BE2C (cell line): ENCODE measurements around the gene NSMCE1.

ENCODE experiments used
- DNase-seq: peaks from one replicate; pipeline ENCODE4 v3.0.0-alpha.2; 2020
- H3K27me3 ChIP-seq: fragments of 250-450 bp; sonication (Bioruptor Pico); 2 replicates; pipeline ENCODE4 v1.5.1; 2020; ENCODE audit warnings: mild to moderate bottlenecking
- H3K36me3 ChIP-seq: fragments of 250-450 bp; sonication (Bioruptor Pico); 2 replicates; pipeline ENCODE4 v1.5.1; 2020; ENCODE audit warnings: mild to moderate bottlenecking
- H3K4me1 ChIP-seq: fragments of 250-450 bp; sonication (Bioruptor Pico); 2 replicates; pipeline ENCODE4 v1.5.1; 2020
- H3K4me3 ChIP-seq: 2 replicates; pipeline ENCODE4 v1.5.1; 2011; ENCODE audit warnings: low read depth, low read length
- H3K9me3 ChIP-seq: fragments of 250-450 bp; sonication (Bioruptor Pico); 2 replicates; pipeline ENCODE4 v1.5.1; 2020
- TF ChIP-seq, protein P1 (sequence below): IDR thresholded peaks from 2 replicates; pipeline ENCODE4 v1.5.1; 2012; ENCODE audit warnings: mild to moderate bottlenecking, low read depth, low read length

The NSMCE1 gene

DNA sequence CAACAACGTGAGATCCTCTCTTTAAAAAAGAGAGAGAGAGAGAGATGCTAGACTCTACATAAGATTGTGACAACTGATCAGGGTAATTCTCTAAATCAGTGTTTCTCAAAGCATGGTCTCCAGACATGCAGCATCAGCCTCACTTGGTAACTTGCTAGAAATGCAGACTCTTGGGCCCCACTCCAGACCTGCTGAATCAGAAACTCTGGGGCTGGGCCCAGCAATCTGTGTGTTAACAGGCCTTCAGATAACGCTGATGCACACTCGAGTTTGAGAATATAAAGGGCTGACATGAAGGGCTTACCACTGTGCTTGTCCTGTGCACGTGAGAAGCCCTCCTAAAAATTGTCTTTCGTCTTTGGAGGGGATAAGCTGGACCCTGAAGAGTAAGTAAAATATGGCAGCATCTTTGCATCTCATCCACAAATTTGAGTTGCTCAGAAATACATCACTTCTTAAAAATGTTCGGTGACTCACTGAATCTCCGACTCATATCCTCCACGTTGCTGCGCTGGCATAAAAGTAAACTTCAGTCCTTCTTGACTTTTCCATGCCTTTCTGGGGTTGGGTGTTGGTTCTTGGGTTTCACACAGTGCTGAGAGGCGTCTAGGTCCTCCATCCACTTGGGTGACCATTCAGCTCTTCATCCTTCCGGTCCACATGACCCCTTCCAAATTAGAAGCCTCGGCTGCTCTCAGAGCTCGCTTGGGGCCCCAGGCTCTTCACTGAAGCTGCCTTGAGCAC is 91.4 kb downstream of the NSMCE1 start:
- H3K27me3 ChIP-seq: no peaks in the 10 kb centered on the region
- no peak for DNase-seq
- TF ChIP-seq, protein P1, sequence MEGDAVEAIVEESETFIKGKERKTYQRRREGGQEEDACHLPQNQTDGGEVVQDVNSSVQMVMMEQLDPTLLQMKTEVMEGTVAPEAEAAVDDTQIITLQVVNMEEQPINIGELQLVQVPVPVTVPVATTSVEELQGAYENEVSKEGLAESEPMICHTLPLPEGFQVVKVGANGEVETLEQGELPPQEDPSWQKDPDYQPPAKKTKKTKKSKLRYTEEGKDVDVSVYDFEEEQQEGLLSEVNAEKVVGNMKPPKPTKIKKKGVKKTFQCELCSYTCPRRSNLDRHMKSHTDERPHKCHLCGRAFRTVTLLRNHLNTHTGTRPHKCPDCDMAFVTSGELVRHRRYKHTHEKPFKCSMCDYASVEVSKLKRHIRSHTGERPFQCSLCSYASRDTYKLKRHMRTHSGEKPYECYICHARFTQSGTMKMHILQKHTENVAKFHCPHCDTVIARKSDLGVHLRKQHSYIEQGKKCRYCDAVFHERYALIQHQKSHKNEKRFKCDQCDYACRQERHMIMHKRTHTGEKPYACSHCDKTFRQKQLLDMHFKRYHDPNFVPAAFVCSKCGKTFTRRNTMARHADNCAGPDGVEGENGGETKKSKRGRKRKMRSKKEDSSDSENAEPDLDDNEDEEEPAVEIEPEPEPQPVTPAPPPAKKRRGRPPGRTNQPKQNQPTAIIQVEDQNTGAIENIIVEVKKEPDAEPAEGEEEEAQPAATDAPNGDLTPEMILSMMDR: no peak
- H3K4me1 ChIP-seq: no peaks in the 10 kb centered on the region; the same call in 1 of the 2 replicates
- H3K9me3 ChIP-seq: no peaks in the 10 kb centered on the region
- H3K36me3 ChIP-seq: no peaks in the 10 kb centered on the region
- H3K4me3 ChIP-seq: no peak overlapping the region

DNA sequence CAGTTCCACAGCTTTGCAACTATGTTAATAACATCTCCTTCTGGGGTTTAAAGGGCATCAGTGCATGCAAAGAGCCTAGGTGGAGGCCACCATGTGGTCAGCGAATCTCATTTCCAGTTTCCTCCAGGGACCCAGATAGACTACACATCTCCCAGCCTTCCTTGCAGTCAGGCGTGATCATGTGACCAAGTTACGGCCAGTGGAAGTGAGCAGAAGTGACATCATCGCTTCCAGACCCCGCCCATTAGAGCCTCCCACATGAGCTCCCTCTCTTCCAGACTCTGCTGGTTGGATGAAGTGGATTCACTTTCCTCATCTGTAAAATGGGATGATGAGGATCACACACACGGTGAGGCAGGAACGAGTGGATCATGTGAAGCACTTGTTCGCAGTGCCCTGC is 92.7 kb downstream of the NSMCE1 start:
- DNase-seq: no peak
- no peaks in the 10 kb centered on the region for H3K36me3 ChIP-seq
- no peak overlapping the region for H3K4me3 ChIP-seq
- TF ChIP-seq, protein P1: no peak
- H3K4me1 ChIP-seq: no peaks in the 10 kb centered on the region; the same call in 1 of the 2 replicates
- no peaks in the 10 kb centered on the region for H3K9me3 ChIP-seq
- H3K27me3 ChIP-seq: no peaks in the 10 kb centered on the region
